Left forelimb (tissue), 1 donor: ENCODE data around the gene ZIC4.

Experiments used
- DNase-seq: peaks from one replicate; pipeline ENCODE4 v3.0.0-alpha.2; 2018; ENCODE audit warnings: low spot score

The ZIC4 gene

GRCh38 chr3:147405231-147406027 is 914 bp downstream of the ZIC4 start:
- peak; percentile 57 for DNase-seq

GRCh38 chr3:147404800-147405230 is 1.5 kb downstream of the ZIC4 start:
- no peak for DNase-seq

- DNase-seq = peak; percentile 57
Observed at GRCh38 chr3:147404000-147404799, 2.1 kb downstream of the ZIC4 start.

GRCh38 chr3:147403511-147403910 is 2.8 kb downstream of the ZIC4 start:
- DNase-seq = no peak

- no peak for DNase-seq
Observed at GRCh38 chr3:147402159-147402558, 4.2 kb downstream of the ZIC4 start.

GRCh38 chr3:147401421-147401820 is 4.9 kb downstream of the ZIC4 start:
- no peak for DNase-seq

GRCh38 chr3:147400999-147401398 is 5.3 kb downstream of the ZIC4 start:
- no peak for DNase-seq

- no peak for DNase-seq
Observed at GRCh38 chr3:147400111-147400510, 6.2 kb downstream of the ZIC4 start.

- DNase-seq = no peak
Observed at GRCh38 chr3:147398813-147399534, 7.4 kb downstream of the ZIC4 start.

- no peak for DNase-seq
Observed at GRCh38 chr3:147397875-147398812, 8.2 kb downstream of the ZIC4 start.

- DNase-seq = no peak
Observed at GRCh38 chr3:147397155-147397874, 9.0 kb downstream of the ZIC4 start.

GRCh38 chr3:147396712-147397046 is 9.7 kb downstream of the ZIC4 start:
- DNase-seq = no peak

GRCh38 chr3:147395899-147396711 is 10.2 kb downstream of the ZIC4 start:
- DNase-seq = no peak

GRCh38 chr3:147394884-147395225 is 11.5 kb downstream of the ZIC4 start:
- no peak for DNase-seq

- no peak for DNase-seq
Observed at GRCh38 chr3:147393943-147394883, 12.1 kb downstream of the ZIC4 start.

- no peak for DNase-seq
Observed at GRCh38 chr3:147393261-147393942, 12.9 kb downstream of the ZIC4 start.

- no peak for DNase-seq
Observed at GRCh38 chr3:147392625-147392946, 13.8 kb downstream of the ZIC4 start.

GRCh38 chr3:147391781-147392624 is 14.3 kb downstream of the ZIC4 start:
- peak; percentile 84 for DNase-seq
